IPS DF 6.9 (cell line): ENCODE results near the gene CLASP2.
"Not testable (repeated sequence)": the region's sequence is repeated elsewhere in the genome, so short reads cannot be mapped to it uniquely, and the experiment has no call there.

Experiments
- DNase-seq: peaks from one replicate; pipeline ENCODE4 v3.0.0-alpha.2; 2013; ENCODE audit warnings: low read depth, low spot score
- H3K27ac ChIP-seq: one replicate; pipeline ENCODE4 v1.5.1; 2013; ENCODE audit warnings: low read length, control low read depth
- H3K27me3 ChIP-seq: 2 replicates; pipeline ENCODE4 v1.6.1; 2013; ENCODE audit warnings: mild to moderate bottlenecking, low read length; ENCODE audit not compliant: control insufficient read depth, insufficient read depth
- H3K36me3 ChIP-seq: 2 replicates; pipeline ENCODE4 v1.6.1; 2013; ENCODE audit warnings: low read length; ENCODE audit not compliant: control insufficient read depth, insufficient read depth
- H3K4me1 ChIP-seq: 2 replicates; pipeline ENCODE4 v1.6.1; 2013; ENCODE audit warnings: low read length; ENCODE audit not compliant: control insufficient read depth, insufficient read depth
- H3K4me3 ChIP-seq: 2 replicates; pipeline ENCODE4 v1.5.1; 2013; ENCODE audit warnings: mild to moderate bottlenecking, low read length
- H3K9me3 ChIP-seq: 2 replicates; pipeline ENCODE4 v1.6.1; 2013; ENCODE audit warnings: low read length, inconsistent platforms; ENCODE audit not compliant: control insufficient read depth, insufficient read depth
- WGBS: extraction: QIAGEN DNeasy Blood & Tissue Kit; methylation state at CpG from one replicate; pipeline ENCODE4 v1.1.7; 2013; ENCODE audit warnings: mixed read lengths, missing lambda C conversion rate; ENCODE audit not compliant: insufficient read length, insufficient coverage; 5-methylcytosine and 5-hydroxymethylcytosine counted together

The CLASP2 gene

GRCh38 chr3:33659856-33660434 is 58.1 kb downstream of the CLASP2 start:
- Histone ChIP-seq H3K36me3 (no peaks in the 10 kb centered on the region), H3K9me3 (no peaks in the 10 kb centered on the region), H3K4me3 (no peak overlapping the region), H3K27ac (no peak overlapping the region), H3K27me3 (no peaks in the 10 kb centered on the region), H3K4me1 (peaks cover 2% of the 10 kb centered on the region; the same call in 1 of the 2 replicates)
- WGBS, result no CpG with 5 or more reads among the region's 5 CpGs
- no peak for DNase-seq

- no peak for DNase-seq
- Histone ChIP-seq H3K9me3 (no peaks in the 10 kb centered on the region), H3K27ac (no peak overlapping the region), H3K36me3 (no peaks in the 10 kb centered on the region), H3K4me1 (peaks cover 2% of the 10 kb centered on the region; the same call in 1 of the 2 replicates), H3K4me3 (no peak overlapping the region), H3K27me3 (no peaks in the 10 kb centered on the region)
- WGBS, result no CpG with 5 or more reads among the region's 16 CpGs
Measured at GRCh38 chr3:33658991-33659848, 58.8 kb downstream of the CLASP2 start.

GRCh38 chr3:33658621-33658990 is 59.4 kb downstream of the CLASP2 start:
- H3K27ac ChIP-seq, result no peak overlapping the region
- WGBS, result no CpG with 5 or more reads among the region's 2 CpGs
- H3K4me1 ChIP-seq, result peaks cover 2% of the 10 kb centered on the region; the same call in 1 of the 2 replicates

GRCh38 chr3:33658039-33658438 is 60.0 kb downstream of the CLASP2 start:
- no peak for DNase-seq
- Histone ChIP-seq H3K9me3 (no peaks in the 10 kb centered on the region), H3K27me3 (no peaks in the 10 kb centered on the region), H3K4me3 (no peak overlapping the region), H3K36me3 (no peaks in the 10 kb centered on the region), H3K27ac (no peak overlapping the region), H3K4me1 (peaks cover 2% of the 10 kb centered on the region; the same call in 1 of the 2 replicates)
- WGBS, result no CpG with 5 or more reads among the region's 1 CpG

More at GRCh38 chr3:33658621-33658990, 59.4 kb downstream of the CLASP2 start:
- DNase-seq, result no peak
- Histone ChIP-seq H3K36me3 (no peaks in the 10 kb centered on the region), H3K4me3 (no peak overlapping the region), H3K9me3 (no peaks in the 10 kb centered on the region), H3K27me3 (no peaks in the 10 kb centered on the region)

- Histone ChIP-seq H3K27ac (no peak overlapping the region), H3K27me3 (no peaks in the 10 kb centered on the region), H3K36me3 (no peaks in the 10 kb centered on the region), H3K4me1 (no peaks in the 10 kb centered on the region), H3K9me3 (no peaks in the 10 kb centered on the region), H3K4me3 (no peak overlapping the region)
- no peak for DNase-seq
- WGBS, result 100% methylated on average over 1 of the region's 2 CpGs
Measured at GRCh38 chr3:33652736-33653135, 65.3 kb downstream of the CLASP2 start.

GRCh38 chr3:33651101-33651500 is 67.0 kb downstream of the CLASP2 start:
- H3K27me3 ChIP-seq, DNase-seq, H3K4me1 ChIP-seq, H3K4me3 ChIP-seq, H3K9me3 ChIP-seq, H3K36me3 ChIP-seq, H3K27ac ChIP-seq: not testable (repeated sequence)
- no CpG with 5 or more reads among the region's 4 CpGs for WGBS

GRCh38 chr3:33650495-33650894 is 67.6 kb downstream of the CLASP2 start:
- WGBS, result 100% methylated on average over 1 of the region's 1 CpG
- H3K27me3 ChIP-seq, result no peaks in the 10 kb centered on the region

GRCh38 chr3:33648793-33649192 is 69.3 kb downstream of the CLASP2 start:
- Histone ChIP-seq H3K36me3 (no peaks in the 10 kb centered on the region), H3K27ac (no peak overlapping the region), H3K9me3 (no peaks in the 10 kb centered on the region), H3K4me3 (no peak overlapping the region), H3K4me1 (0 out of 2 replicates have a peak, but pooled peaks cover 2% of the 10 kb centered on the region), H3K27me3 (no peaks in the 10 kb centered on the region)
- WGBS, result no CpG with 5 or more reads among the region's 1 CpG
- DNase-seq, result no peak

More at GRCh38 chr3:33650495-33650894, 67.6 kb downstream of the CLASP2 start:
- H3K9me3 ChIP-seq, result no peaks in the 10 kb centered on the region
- H3K27ac ChIP-seq, result no peak overlapping the region
- no peak overlapping the region for H3K4me3 ChIP-seq
- DNase-seq, result no peak
- H3K36me3 ChIP-seq, result no peaks in the 10 kb centered on the region
- no peaks in the 10 kb centered on the region for H3K4me1 ChIP-seq

GRCh38 chr3:33646406-33646805 is 71.6 kb downstream of the CLASP2 start:
- no peak overlapping the region for H3K4me3 ChIP-seq
- no peak for DNase-seq
- WGBS, result no CpG with 5 or more reads among the region's 1 CpG
- 0 out of 2 replicates have a peak, but pooled peaks cover 2% of the 10 kb centered on the region for H3K4me1 ChIP-seq
- no peaks in the 10 kb centered on the region for H3K36me3 ChIP-seq
- no peak overlapping the region for H3K27ac ChIP-seq
- H3K27me3 ChIP-seq, result no peaks in the 10 kb centered on the region
- no peaks in the 10 kb centered on the region for H3K9me3 ChIP-seq

GRCh38 chr3:33645060-33645647 is 72.9 kb downstream of the CLASP2 start:
- H3K4me3 ChIP-seq, result no peak overlapping the region
- H3K4me1 ChIP-seq, result 0 out of 2 replicates have a peak, but pooled peaks cover 2% of the 10 kb centered on the region
- H3K36me3 ChIP-seq, result no peaks in the 10 kb centered on the region
- no CpG with 5 or more reads among the region's 5 CpGs for WGBS
- H3K27ac ChIP-seq, result no peak overlapping the region
- DNase-seq, result no peak
- no peaks in the 10 kb centered on the region for H3K27me3 ChIP-seq
- no peaks in the 10 kb centered on the region for H3K9me3 ChIP-seq
